ENCODE measurements around the gene NDUFAF8.

Gene NDUFAF8

GRCh38 chr17:81240761-81241160 is 1.6 kb downstream of the NDUFAF8 start:
- ChIA-PET CTCF (interaction anchor here (0.7 to 5.2 kb wide), 3 partner anchors 99 to 332 kb away, joined by 3 to 42 read pairs (median 6); no protein-coding TSS in a partner anchor), POLR2A (interaction anchor here (0.7 kb wide), 2 partner anchors 98 to 775 kb away, joined by 3 read pairs; no protein-coding TSS in a partner anchor)
- Histone ChIP-seq H3K36me3 (ENCODE audit: control insufficient read depth in 2 of 2, insufficient read depth in 1 of 2, low read length in 2 of 2) (peaks cover 0 to 42% of the 10 kb centered on the region in 2 experiments; a peak in 2 of 3 replicates), H3K9me3 (ENCODE audit: control insufficient read depth, insufficient read depth, low read depth, low read length) (no peaks in the 10 kb centered on the region), H3K4me1 (ENCODE audit: control insufficient read depth, insufficient read depth, low read length) (no peaks in the 10 kb centered on the region; the same call in 1 of the 2 replicates), H3K4me3 (ENCODE audit: low read depth, low read length) (no peak overlapping the region), H3K27ac (ENCODE audit: extremely low read depth, low read depth, low read length) (no peak overlapping the region; the same call in 1 of the 2 replicates)
- TF ChIP-seq ZNF416 (tag by site-specific recombination; IDR thresholded peaks at IDR 0.05): no peak
- TF ChIP-seq, protein P1, sequence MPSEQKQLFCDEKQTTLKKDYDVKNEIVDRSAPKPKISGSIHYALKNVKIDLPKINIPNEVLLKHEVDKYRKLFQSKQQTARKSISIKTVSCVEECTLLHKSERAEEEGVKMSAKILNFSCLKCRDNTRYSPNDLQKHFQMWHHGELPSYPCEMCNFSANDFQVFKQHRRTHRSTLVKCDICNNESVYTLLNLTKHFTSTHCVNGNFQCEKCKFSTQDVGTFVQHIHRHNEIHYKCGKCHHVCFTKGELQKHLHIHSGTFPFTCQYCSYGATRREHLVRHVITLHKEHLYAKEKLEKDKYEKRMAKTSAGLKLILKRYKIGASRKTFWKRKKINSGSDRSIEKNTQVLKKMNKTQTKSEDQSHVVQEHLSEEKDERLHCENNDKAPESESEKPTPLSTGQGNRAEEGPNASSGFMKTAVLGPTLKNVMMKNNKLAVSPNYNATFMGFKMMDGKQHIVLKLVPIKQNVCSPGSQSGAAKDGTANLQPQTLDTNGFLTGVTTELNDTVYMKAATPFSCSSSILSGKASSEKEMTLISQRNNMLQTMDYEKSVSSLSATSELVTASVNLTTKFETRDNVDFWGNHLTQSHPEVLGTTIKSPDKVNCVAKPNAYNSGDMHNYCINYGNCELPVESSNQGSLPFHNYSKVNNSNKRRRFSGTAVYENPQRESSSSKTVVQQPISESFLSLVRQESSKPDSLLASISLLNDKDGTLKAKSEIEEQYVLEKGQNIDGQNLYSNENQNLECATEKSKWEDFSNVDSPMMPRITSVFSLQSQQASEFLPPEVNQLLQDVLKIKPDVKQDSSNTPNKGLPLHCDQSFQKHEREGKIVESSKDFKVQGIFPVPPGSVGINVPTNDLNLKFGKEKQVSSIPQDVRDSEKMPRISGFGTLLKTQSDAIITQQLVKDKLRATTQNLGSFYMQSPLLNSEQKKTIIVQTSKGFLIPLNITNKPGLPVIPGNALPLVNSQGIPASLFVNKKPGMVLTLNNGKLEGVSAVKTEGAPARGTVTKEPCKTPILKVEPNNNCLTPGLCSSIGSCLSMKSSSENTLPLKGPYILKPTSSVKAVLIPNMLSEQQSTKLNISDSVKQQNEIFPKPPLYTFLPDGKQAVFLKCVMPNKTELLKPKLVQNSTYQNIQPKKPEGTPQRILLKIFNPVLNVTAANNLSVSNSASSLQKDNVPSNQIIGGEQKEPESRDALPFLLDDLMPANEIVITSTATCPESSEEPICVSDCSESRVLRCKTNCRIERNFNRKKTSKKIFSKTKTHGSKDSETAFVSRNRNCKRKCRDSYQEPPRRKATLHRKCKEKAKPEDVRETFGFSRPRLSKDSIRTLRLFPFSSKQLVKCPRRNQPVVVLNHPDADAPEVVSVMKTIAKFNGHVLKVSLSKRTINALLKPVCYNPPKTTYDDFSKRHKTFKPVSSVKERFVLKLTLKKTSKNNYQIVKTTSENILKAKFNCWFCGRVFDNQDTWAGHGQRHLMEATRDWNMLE (tag by site-specific recombination; conservative IDR thresholded peaks at IDR 0.05; ENCODE audit: low read depth): no peak
- TF ChIP-seq ZNF670 (tag by site-specific recombination; IDR thresholded peaks at IDR 0.05; ENCODE audit: low read depth): no peak
- TF ChIP-seq, protein P2, sequence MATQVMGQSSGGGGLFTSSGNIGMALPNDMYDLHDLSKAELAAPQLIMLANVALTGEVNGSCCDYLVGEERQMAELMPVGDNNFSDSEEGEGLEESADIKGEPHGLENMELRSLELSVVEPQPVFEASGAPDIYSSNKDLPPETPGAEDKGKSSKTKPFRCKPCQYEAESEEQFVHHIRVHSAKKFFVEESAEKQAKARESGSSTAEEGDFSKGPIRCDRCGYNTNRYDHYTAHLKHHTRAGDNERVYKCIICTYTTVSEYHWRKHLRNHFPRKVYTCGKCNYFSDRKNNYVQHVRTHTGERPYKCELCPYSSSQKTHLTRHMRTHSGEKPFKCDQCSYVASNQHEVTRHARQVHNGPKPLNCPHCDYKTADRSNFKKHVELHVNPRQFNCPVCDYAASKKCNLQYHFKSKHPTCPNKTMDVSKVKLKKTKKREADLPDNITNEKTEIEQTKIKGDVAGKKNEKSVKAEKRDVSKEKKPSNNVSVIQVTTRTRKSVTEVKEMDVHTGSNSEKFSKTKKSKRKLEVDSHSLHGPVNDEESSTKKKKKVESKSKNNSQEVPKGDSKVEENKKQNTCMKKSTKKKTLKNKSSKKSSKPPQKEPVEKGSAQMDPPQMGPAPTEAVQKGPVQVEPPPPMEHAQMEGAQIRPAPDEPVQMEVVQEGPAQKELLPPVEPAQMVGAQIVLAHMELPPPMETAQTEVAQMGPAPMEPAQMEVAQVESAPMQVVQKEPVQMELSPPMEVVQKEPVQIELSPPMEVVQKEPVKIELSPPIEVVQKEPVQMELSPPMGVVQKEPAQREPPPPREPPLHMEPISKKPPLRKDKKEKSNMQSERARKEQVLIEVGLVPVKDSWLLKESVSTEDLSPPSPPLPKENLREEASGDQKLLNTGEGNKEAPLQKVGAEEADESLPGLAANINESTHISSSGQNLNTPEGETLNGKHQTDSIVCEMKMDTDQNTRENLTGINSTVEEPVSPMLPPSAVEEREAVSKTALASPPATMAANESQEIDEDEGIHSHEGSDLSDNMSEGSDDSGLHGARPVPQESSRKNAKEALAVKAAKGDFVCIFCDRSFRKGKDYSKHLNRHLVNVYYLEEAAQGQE (tag by site-specific recombination; IDR thresholded peaks at IDR 0.05): no peak
- no peak for TF ChIP-seq ZNF10 (tag by site-specific recombination; IDR thresholded peaks at IDR 0.05)
- TF ChIP-seq ZNF354C (tag by site-specific recombination; IDR thresholded peaks at IDR 0.05; ENCODE audit: borderline replicate concordance, low read depth): no peak
- TF ChIP-seq ZNF473 (tag by site-specific recombination; IDR thresholded peaks at IDR 0.05): no peak
- no peak for TF ChIP-seq ZNF292 (tag by site-specific recombination; IDR thresholded peaks at IDR 0.05; ENCODE audit: borderline replicate concordance, low read depth)
- TF ChIP-seq ZNF560 (tag by site-specific recombination; IDR thresholded peaks at IDR 0.05; ENCODE audit: borderline replicate concordance): no peak
- TF ChIP-seq TCF7L2 (IDR thresholded peaks at IDR 0.05; ENCODE audit: borderline replicate concordance, low read depth, low read length): no peak
- TF ChIP-seq KLF1 (tag by site-specific recombination; IDR thresholded peaks at IDR 0.05): no peak
- TF ChIP-seq ZBTB20 (tag by site-specific recombination; IDR thresholded peaks at IDR 0.05): no peak
- TF ChIP-seq ZNF16 (tag by site-specific recombination; IDR thresholded peaks at IDR 0.05; ENCODE audit: low read depth): no peak
- TF ChIP-seq ZNF645 (tag by site-specific recombination; IDR thresholded peaks at IDR 0.05): no peak
- no peak for TF ChIP-seq ZBTB21 (tag by site-specific recombination; IDR thresholded peaks at IDR 0.05)

All from HEK293 (cell line).